GM10847 (cell line): ENCODE data around the gene PDE3B.

Source experiments
- POLR2A ChIP-seq: IDR thresholded peaks from 2 replicates; pipeline ENCODE4 v1.6.1; 2011; ENCODE audit not compliant: insufficient read length; ENCODE audit errors: extremely low read depth

PDE3B gene

DNA sequence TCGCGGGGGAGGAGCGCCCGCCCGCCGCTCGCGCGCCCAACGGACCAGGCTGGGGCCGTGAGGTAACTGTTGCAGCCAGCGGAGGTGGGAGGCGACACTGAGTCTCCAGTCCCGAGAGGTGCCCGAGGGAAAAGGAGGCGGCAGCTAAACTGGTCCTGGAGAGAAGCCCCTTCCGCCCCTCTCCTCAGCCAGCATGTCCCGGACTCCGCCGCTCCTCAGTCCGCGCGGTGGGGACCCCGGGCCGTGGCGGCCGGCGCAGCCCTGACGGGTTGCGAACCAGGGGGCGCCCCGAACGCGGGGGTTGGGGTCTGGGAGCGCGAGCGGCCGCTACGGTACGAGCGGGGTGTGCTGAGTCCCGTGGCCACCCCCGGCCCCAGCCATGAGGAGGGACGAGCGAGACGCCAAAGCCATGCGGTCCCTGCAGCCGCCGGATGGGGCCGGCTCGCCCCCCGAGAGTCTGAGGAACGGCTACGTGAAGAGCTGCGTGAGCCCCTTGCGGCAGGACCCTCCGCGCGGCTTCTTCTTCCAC lies at the start of gene PDE3B:
Gene PDE3B (plus strand): TSS at position 108 of the 529 bp plus-strand sequence. CDS start 272 bp downstream, at position 380.
- TF ChIP-seq POLR2A = peak; percentile 14

DNA sequence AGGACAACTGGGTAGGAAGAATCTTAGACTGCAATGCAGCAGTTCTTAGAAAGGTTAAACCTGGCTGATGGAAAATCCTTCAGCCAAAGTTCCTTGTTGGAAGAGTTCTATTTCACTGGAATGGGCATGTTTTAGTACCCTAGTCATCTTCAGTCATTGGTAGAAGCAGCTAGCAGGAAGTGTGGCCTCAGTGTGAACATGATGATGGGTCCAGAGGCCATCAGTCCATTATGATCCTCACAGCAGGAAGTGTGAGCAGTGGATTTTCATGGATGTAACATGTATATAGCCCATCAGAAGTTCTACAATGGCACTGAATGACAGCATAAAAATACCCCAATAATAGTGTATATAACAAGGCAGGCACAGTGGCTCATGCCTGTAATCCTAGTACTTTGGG lies 35.9 kb upstream of the PDE3B start:
- no peak for TF ChIP-seq POLR2A

DNA sequence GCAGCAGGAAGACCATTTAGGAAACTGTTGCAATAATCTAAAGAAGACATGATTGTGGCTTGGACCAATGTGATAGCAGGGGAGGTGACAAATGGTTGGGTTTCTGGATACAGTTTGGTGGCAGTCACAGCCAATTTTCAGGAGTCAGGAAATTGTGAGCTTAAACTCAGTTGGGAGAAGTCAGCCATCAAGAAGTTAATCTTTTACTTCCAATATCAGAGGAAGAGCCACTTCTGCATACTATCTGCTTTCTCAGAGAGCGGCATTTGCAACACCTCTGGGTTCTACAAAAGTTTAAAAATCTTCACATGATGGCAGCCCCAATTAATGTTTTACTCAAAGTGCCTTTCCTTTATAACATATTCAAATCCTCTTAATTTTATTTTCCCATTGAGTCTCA lies 33.7 kb upstream of the PDE3B start:
- no peak for TF ChIP-seq POLR2A

DNA sequence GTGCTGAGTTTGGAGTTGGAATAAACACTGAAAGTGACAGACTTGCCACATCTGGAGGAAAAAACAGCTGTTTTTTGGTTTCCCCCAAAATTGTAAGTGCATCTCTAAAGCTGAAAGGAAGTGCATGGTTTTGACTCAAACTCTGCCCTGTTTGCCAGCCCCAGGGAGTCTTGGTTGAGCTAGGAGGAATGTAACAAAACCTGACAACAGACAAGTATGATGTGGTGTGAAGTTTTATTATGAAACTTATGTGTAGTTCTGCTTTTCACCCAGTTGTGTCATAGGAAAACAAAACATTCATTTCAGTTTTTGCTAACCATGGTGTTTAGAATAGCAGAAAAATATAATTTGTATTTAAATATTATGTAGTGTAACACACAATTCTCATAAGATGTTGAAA lies 31.7 kb upstream of the PDE3B start:
- no peak for TF ChIP-seq POLR2A

DNA sequence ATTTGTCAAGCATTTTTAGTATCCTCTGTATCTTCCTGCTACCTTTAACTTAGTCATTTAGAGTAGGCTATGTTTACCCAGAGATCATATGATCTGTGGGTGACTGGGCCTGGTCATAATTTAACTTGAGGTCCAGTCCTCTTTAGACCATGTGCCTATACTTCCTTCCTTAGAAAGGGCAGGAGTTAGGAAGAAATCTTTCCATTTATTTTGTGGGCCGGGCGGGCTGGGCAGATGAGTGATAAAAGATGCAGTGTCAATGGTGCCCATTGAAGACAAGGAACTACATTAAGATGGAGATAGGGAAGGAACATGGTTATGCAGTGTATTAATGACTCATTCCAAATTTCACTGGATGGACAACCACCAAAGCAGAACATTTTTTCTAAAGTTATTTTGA lies 30.9 kb upstream of the PDE3B start:
- no peak for TF ChIP-seq POLR2A

DNA sequence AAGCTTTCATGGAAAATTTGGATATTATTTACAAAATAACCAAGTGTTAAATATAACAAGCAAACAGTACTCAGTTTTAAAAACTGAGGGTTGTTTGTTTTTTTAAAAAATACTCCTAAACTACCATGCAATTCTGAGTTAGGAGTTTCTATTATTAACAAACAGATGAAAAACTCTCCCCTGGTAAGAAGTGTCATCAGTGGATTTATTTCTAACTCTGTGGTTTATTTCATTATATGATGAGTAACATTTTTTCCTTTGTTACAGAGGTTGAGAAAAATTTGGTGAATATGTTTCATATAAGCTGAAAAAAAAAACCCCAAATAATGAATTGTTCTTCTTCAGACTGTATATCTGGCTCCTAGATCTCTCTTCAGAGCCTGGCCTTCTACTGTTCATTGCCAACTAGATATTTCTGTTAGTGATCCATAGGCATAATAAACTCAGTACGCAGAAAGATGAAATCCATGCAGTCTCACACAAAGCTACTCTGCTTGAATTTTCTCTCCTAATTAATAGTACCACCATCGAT lies 29.4 kb upstream of the PDE3B start:
- TF ChIP-seq POLR2A = no peak

DNA sequence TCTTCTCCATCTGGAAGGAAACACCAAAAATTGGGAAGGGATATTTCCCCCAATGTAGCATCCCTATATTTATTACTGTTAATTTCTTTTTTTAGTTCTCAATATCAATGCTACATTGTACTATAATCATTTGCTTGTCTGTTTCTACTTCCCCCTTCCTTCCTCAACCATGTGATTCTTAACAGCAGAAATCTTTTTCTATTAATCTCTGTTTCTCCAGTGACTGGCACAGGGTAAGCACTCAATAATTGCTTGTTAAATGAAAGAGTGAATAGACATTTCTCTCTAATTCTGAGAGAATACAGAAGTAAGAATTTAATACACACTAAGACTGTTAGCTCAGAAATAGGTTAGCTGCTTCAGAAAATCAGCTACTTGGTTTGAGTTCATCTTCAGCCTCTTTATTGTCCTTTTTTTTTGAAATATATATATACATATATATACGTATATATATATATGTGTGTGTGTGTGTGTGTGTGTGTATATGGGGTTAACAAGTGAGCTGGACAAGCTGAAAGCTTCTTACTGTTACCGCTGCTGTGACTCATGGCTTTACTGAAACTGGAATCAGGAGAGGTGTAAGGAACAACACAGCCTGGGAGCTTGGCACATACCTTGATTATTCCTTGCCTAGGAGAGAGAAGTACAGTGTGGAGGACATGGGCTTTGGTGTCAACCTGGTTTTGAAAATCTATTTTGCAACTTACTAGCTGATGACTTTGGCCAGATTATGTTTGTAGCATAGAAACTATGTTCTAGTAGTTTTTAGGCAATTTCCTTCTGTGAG lies 26.2 kb upstream of the PDE3B start:
- no peak for TF ChIP-seq POLR2A

DNA sequence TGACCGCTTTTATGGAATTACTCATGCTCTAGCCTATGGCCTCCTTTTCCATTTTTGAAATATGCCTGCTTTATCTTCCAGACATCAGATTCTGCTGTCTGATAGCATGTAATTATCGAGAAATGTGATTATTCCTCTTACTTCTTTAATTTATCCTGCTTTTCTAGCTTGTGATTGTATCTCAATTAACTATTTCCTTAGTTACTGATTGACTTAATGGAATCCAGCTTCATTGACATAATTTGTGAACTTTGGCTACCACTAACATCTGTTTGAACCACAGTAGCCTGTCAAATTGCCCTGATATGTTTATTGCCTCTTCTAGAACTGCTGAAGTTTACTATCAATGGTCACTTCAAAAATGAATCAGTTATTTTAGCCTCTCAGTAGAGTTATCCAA lies 25.5 kb upstream of the PDE3B start:
- no peak for TF ChIP-seq POLR2A

DNA sequence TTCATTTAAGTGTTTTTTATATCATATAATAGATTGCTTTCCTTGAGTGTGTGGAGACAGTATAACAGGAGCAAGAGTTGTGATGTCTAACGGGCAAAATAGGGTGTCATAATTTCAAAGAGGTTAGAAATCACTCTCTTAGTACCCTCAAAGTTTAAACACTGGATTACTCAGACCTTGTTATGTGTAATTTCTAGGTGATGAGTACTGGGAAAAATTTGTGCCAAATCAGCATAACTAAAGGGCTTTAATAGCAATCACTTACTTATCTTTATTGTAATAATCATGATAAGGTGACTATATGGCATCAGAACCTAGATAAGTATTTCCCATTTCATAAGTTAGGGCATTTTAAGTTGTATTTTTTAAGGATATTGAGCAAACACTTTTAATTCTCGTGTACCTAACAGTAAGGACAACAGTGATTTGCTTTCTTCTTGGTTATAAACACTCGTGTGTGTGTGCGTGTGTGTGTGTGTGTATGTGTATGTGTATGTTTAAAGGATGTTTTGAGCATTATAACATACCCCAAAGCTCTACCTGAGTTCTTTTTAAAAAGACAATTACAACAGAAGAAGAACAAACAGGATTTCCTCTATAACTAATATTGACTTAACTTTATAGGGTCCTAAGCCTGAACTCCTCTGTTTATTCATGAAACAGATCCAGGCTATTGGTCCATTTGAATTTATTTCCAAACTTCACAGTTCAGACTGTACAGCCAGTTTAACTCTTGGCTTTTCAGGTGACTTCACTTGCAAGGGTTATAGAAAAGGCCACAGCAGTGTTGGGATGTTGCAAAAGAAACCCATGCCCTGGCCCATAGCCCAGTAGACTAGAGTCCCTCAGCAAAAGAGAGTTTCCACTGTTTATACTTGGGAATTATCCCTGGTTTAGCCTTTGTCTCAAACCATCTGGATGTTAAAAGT lies 23.7 kb upstream of the PDE3B start:
- no peak for TF ChIP-seq POLR2A

DNA sequence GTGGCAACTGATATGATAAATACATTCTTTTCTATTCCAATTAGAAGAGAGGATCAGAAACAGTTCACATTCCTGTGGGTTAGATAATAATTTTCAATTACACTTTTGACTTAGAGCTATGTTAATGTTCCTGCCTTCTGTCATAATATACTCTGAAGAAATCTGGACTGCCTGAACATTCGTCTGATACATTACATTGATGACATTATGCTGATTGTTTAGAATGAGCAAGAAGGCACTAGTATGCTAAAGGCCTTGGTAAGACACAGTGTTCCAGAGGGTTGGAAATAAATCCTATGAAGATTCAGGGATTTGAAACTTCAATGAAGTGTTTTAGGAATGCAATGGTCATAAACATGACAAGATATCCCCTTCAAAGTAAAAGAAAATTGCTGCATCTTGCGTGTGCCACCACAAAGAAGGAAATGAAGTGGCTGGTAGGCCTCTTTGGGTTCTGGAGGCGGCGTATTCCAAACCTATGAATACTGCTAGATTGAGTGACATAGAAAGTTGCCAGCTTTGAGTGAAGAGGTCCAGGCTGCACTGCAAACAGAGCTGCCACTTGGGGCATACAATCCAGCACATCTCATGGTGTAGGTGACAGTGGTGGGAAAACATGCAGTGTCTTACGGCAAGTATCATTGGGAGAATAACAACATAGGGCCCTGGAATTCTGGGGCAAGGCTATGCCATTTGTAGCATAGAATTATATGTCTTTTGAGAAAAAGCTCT lies 21.2 kb upstream of the PDE3B start:
- TF ChIP-seq POLR2A = no peak

DNA sequence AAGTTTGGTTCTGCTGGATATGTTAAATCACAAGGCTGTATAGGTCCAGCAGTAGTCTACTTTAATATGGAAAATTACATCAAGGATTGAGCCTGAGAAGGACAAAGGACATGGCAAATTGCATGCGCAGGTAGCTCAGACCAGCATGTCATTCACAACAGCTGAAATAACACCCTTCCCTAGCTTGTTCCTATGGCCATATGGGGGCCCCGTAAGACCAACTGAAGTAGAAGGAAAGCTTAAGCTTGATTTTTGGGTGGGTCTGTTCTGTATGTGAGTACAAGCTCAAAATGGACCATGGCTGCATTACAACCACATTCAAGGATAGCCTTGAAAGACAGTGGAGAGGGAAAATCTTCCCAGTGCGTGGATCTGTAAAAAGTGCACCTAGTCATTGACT lies 20.6 kb upstream of the PDE3B start:
- TF ChIP-seq POLR2A = no peak

DNA sequence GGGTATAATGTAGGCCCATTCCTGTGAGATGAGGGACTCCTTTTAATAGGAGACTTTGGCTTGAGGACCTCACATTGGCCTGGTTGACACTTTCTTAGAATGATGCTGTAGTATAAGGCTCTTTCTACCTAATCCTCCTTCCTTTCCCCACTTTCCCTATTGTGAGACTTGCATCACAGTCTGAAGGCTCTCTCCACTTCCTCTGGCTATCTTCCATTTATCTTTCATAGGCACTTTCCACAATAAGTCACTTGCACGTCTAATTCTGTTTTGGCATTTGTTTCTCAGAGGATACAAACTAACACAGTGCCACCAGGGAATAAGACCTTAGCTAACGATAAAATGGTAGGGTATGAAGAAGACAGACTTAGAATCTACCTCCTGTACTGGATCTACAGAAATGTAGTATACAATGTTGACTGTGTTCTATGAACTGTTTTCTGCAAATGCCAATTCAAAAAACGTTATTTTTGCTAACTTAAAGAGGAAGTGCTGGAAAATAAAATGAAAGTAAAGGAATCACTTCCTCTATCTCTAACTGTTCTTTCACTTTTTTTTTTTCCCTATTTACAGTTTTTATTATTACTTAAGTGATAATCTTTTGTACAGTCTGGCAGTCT lies 17.9 kb upstream of the PDE3B start:
- no peak for TF ChIP-seq POLR2A

DNA sequence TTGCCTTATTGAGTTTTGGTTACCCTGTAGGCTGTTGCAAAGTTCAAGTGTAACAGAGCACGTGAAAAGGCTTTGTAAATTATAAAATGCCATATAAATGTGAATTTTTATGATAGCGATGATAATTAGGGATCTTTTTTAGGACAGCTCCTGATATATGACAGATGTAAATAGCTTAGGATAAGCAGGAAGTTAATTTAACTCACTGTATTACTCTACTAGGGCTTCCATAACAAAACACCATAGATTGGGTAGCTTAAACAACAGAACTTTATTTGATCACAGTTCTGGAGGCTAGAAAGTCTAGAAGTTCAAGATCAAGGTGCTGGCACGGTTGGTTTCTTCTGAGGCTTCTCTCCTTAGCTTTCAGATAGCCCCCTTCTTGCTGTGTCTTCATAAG lies 17.0 kb upstream of the PDE3B start:
- no peak for TF ChIP-seq POLR2A

DNA sequence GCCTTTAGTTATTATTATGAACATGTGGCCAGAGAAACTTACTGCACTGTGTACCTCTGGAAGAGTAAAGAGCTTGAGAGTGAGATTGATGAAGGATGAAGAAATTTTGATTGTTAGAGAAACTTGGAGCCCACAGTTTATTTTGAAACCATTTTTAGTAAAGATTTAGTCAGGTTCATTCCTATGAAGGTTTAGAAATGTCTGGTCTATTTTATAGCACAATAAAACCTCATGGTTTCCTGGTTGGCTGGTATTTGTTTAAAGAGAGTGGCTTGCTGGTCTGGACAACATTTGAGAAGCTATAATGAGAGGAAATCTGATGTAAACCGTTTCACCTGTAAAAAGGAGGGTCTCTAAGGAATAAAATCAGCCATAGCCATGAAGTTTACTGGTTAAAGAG lies 8.8 kb upstream of the PDE3B start:
- TF ChIP-seq POLR2A = no peak

DNA sequence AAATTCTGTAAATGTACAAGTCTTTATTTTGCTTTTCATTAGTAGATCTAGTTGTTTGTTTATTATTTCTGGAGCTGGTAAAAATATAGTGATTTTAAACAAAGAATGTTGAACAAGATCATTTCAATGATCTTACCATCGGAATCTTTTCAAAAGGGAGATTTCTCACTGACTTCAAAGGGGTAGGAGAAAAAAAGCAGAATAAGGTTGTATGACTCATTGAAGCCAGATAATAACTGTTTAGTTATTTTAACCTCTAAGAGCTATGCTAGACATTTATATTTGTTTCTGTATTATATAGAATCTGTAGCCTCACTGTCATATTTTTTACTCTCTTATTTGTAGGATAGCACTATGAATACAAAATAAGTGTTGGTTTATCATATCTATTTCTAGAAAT lies 8.1 kb upstream of the PDE3B start:
- no peak for TF ChIP-seq POLR2A

DNA sequence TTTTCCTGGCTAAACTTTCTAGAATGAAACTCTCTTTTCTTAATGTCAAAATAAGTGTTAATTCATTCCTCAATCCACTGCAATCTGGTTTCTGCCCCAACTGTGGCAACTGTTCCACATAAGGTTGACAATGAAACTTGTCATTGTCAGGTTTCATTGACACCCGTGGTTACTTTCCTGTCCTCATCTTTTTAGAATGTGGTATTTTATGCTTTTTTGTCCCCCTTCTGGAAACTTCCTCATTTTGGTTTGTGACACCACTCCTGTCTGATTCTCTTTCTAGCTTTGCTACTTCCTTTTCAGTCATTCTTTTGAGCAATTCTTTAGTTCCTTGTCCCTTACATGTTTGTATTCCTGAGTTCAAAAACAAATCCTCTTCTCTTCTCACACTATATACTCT lies 7.5 kb upstream of the PDE3B start:
- no peak for TF ChIP-seq POLR2A
